Measurements from ENCODE around the gene ASXL3.

ASXL3 gene

DNA sequence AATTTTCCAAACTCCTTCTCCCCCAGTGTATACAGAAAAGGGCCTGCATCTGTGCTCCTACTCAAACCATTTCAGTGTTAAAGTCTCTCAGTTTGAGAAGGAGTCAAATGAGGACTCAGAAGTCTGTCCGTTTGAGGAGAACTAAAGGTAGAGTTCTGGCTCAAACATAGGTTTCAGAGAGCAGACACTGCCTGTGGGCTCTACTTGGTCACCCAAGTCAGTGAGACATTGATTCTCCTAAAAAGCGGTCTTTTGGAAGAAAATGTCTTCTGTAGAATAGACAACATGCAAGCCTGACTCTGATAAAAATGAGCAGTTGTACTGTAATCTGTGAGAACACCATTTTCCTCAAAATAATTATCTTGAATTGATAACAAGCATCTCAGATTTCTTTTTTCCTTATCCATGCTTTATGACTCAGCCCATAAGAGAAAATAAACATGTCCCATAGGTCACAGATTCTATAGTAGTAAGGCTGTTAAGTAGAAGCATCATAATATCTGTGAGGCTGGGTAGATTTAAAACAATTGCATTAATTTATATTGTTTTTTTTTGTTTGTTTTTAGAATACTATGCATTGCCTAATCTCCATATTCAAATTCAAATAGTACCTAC lies 82.8 kb downstream of the ASXL3 start:
- no peak for DNase-seq (ENCODE audit: low read depth in 3 of 3)

DNA sequence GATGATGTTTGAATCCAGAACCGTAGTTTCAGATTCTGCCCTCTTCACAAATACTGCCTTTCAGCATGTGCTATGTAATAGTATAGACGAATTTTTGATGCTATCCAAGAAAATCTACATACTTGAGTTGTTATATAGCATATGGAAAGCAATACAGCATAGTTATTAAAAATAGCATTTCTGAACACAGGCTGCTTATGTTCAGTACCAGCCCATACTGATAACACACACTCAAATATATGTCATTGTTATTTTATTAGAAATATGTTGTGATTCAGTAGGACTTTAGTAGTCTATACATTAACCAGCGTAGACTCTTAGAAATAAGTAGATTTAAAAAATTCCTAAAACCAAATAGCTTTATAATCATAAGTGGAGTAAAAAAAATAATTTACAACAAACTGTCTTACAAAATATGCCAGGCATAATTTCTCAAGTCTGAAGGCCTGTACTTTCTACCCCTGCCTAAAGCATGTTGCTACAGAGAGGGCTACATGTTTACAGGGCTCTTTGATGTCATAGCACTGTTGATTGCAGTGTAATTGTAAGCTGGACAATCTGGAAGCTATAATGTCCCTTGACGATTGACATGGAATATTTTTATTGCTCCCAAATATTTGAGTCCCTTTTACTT lies 86.3 kb downstream of the ASXL3 start:
- no peak for DNase-seq (ENCODE audit: low read depth in 3 of 3)

DNA sequence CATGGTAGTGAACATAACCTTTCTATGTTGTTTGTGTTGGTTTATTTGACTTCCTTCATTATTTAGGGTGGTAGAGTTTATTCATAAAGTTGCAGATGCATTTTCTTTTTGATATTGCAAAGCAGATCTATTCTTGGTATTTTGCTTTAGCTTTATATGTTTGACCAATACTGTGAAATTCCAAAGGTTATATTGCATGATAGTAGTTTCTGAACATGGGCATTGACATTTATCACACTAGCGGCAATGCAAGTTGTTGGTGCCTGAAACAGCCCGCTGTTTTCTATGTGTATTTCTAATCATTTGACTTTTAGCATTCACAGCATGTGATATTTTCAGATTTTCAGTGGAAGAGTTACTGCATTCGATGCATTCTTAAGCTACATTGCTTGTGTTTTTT lies 87.2 kb downstream of the ASXL3 start:
- DNase-seq (ENCODE audit: low read depth in 3 of 3) = no peak

DNA sequence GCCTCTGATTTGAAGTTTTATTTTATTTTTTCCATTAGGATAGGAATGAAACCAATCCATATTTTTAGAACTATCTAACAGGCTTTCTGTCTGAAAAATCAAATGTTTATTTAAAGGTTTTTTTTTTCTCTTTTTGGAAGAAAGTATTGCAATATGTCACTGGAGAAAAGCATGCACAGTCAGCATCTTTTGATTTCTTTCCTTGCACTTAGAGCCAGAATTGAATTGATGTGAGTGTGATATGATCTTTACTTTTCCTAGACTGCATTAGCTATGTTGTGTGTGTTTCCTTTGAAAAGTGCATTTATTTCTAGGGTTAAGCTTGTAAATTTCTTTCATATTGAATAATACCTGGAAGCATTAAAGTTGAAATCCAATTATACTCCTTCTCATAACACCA lies 87.6 kb downstream of the ASXL3 start:
- no peak for DNase-seq (ENCODE audit: low read depth in 3 of 3)

DNA sequence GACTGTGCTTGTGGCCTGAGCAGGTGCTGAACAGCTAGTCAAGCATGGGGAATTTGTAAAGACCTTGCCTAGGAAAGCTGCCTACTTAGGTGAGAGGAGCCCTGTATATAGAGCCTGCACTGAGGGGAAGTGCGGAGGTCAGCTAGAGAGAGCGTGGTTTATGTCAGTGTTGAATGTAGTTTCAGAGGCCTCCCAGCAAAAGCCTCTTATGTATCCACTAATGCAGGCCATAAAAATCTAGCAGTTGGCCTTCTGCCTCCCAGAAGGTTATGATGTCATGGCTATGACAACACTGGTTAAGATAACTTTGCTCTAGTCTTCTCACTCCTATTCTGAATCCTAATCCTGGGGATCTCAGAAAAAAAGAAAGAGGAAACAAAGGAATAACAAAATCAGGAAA lies 88.9 kb downstream of the ASXL3 start:
- DNase-seq (ENCODE audit: low read depth in 3 of 3) = no peak

DNA sequence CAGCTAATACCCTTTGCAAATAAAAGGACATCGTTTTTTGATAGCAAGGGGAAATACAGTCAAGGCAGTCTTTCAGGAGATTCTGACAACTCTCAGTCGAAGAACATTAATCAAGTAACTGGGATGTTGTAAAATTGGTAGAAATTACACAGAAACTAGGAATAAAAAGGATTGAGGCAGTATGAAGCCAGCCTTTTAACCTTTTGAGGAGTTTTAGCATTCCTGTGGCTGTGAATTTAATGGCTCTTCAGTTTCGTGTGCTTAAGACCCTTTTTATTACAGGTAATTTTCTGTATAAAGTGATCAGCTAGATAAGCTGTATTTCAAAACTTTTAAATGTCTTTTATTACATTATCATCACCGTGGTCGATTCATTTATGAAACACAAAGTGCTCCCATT lies 91.6 kb downstream of the ASXL3 start:
- no peak for DNase-seq (ENCODE audit: low read depth in 3 of 3)

DNA sequence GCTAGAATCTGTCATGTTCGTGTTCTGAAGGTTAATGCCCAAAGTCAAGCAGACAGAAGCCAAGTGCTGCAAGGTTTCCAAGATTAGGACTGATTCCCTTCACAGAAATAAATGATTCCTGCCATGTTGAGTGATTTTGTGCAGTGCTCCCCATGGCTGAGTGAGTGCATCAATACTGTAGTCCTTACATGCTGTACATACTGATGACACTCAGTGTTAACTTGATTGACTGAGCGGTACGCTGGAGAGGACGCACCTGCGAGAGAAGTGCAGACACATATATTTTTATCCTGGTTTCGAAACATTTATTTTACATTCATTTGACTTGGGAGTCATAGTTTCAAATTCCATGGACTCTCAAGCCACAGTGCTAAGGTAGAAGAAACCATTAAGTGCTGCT lies 92.0 kb downstream of the ASXL3 start:
- no peak for DNase-seq (ENCODE audit: low read depth in 3 of 3)

DNA sequence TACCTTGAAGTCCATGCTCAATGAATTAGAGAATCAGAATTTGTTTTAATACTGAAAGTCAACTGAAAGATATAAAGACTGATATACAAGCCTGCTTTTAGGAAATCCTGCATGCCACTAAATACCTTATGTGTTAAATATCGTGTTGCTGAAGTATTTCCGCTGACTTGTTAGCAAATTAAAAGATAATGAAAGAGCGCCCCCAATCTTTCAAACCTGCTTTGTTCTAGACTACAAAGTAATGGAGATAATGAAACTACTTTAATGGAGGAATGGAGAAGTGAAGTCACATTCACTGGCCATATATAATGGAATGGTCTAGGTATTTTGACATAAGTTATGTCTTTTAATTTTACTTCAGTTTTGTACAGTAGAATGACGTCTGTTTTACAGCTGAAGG lies 95.7 kb downstream of the ASXL3 start:
- no peak for DNase-seq (ENCODE audit: low read depth in 3 of 3)

DNA sequence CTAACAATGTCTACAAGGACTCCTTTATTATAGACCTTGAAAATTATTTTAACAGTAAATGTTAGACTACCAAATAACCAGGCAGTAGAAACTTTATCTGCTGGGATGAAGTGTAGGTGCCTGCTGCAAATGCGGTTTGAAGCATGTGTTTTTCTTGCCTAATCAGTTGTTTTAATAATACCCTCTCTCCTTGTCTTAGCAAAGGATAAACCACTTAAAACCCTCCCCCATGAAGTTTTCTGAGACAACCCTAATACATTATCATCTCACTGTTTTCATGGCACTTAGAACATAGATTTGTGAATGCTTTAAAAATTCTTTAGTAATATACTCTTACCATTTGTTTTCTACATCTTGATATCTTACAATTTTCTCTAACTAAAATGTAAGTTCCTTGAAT lies 98.6 kb downstream of the ASXL3 start:
- no peak for DNase-seq (ENCODE audit: low read depth in 3 of 3)

DNA sequence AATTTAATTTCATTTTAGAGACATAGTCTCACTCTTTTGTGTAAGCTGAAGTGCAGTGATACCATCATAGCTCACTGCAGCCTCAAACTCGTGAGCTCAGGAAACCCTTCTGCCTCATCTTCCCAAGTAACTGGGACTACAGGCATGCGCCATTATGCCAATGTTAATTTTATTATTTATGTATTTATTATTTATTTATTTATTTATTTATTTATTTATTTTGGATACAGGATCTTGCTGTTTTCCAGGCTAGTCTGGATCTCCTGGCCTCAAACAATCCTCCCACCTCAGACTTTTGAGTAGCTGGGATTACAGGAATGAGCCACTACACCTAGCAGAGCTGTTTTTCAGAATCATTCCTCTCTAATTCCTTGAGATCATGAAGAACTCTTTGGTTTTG lies 99.9 kb downstream of the ASXL3 start:
- no peak for DNase-seq (ENCODE audit: low read depth in 3 of 3)

DNA sequence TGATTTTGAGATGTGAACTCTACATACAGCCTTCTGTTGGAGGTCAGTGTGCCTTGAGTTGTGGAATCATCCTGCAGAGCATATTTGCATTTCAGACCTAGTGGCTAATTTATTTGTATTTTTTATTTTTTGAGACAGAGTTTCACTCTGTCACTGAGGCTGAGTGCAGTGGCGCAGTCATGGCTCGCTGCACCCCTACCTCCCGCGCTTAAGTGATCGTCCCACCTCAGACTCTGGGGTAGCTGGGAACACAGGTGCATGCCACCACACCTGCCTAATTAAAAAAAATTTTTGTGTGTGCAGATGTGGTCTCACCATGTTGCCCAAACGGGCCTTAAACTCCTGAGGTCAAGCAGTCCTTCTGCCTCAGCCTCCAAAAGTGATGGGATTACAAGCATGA lies 104.4 kb downstream of the ASXL3 start:
- no peak for DNase-seq (ENCODE audit: low read depth in 3 of 3)

DNA sequence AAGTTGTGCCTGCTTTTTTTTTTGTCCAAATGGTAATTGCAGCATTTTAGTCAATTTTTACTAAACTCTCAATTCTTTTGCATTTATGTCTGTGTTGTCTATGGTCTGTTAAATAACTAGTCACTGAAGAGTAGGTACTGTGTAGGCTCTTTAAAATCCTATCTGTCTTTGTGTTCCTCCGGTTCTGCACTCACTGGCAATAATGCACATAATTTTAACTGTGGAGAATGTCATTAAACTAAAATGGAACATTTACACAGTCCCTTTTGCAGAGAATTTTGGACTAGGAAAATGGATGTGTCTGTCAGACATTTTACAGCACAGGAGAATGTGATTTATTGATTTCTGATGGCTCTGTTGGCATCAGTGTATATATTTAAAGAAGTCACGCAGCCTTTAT lies 116.6 kb downstream of the ASXL3 start:
- DNase-seq (ENCODE audit: low read depth in 3 of 3) = no peak

DNA sequence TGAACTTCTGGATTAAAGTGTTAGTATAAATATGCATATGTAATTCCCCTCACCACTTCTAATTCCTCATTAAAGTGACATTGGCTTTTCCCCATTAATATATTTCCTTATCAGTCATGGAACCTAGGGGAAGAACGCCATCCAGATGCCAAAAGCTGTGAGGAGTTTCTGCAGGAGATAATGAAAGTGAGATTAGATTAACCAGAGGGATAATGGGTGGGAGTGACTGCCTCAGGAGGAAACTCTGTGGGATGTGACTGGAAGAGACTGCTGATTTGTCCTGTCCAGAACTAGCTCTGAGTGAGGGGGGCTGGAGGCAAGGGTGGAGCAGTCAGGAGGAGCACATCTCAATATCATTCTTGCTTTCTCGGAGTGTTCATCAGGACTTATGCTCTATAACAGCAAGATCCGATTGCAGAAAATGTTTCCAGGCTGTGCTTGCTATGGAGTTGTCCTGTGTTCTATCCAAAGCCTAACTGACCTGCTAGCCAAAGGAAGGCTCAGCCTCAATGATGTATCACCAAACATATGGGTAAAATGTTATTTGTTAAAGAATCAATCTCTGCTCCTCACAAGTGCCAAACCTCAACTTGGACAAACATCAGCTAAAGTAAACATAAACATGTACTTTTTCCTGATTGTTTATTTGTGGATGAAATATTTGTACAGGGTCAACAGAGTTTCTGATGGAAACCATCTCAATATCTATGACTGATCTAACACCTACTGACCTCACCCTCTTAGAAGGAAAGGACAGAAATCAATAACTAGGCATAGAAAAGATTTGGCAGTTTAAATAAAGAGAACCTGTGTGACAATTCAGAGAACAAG lies 118.5 kb downstream of the ASXL3 start:
- no peak for DNase-seq (ENCODE audit: low read depth in 3 of 3)

DNA sequence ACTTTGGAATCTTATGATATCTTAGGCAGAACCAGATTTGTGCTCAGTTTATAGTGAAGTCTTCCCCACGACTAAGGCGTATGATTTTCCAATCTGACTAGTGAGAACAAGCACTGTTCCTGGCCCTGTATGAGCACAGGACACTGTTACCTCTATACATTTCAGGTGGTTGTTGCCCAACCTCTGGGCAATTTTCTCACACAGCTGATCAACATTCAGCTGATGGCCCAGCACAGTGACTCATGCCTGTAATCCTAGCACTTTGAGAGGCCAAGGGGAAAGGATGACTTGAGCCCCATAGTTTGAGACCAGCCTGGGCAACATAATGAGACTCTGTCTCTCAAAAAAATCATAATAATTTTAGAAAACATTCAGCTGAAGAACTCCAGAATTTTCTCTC lies 119.5 kb downstream of the ASXL3 start:
- no peak for DNase-seq (ENCODE audit: low read depth in 3 of 3)

DNA sequence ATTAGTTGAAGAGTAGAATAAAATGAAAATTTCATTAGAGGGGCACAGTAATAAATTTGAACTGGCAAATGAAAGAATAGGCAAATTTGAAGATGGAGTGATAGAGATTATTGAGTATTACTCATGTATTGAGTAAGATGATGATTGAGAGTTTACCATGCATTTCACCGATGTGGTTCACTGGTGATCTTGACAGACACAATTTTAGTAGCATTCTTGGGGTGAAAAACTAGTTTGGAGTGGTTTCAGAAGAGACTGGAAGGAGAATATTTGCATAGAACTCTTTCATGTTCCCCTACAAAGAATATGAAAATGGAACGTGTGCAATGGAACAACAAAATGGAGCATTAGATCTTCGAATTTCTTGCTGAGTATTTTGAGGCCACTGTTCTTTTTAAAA lies 121.4 kb downstream of the ASXL3 start:
- DNase-seq (ENCODE audit: low read depth in 3 of 3) = no peak

DNA sequence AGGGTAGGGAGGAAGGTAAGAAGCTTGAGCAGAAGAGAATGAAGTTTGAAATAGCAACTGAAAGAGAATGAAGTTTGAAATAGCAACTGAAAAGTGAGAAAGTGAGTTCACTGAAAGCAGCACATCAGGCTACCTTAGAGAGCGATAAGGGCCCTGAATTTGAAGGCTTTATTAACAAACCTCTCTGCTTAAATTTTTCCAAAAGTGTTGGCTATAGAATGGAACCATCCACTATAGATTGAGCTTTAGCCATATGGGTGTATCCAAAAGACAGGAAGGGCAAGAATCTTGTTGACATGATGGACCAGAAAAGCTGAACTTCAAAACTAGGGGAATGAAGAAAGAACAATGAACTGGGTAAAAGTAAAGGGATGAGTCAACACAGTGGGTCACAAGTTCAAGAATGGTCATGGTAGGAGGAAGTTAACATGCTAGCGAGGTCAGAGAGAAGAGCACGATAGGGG lies 122.5 kb downstream of the ASXL3 start:
- DNase-seq (ENCODE audit: low read depth in 3 of 3) = no peak

DNA sequence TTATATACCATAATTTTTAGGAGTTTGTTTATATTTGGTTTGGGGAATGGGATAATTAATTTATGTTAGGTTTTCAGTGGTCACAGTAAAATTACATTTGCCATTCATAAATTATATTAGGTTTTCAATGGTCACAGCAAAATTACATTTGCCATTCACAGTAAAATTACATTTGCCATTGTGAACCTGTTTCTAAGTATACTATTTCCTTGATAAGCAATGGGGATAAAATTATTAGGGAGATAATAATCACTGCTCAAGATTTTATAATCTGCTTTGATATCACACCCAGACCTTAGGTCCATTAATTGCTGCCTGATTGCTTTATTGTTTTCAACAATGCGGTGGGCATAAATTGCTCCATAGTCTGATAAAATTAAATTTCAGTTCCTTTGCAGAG lies 124.6 kb downstream of the ASXL3 start:
- no peak for DNase-seq (ENCODE audit: low read depth in 3 of 3)

DNA sequence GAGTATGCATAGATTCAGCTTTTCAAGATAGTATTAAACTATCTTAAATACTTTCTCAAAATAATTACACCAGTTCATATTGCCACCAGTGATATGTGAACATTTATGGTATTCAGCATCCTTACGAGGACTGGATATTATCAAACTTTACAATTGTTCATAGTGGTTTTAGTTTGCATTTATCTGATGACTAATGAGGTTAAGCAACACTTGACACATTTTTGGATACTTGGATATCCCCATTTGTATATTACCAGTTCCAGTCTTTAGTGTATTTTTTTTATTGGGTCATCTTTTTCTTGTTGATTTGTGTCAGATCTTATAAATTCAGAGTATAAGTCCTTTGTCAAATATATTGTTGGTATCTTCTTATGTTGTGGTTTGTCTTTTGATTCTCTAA lies 128.4 kb downstream of the ASXL3 start:
- no peak for DNase-seq (ENCODE audit: low read depth in 3 of 3)

DNA sequence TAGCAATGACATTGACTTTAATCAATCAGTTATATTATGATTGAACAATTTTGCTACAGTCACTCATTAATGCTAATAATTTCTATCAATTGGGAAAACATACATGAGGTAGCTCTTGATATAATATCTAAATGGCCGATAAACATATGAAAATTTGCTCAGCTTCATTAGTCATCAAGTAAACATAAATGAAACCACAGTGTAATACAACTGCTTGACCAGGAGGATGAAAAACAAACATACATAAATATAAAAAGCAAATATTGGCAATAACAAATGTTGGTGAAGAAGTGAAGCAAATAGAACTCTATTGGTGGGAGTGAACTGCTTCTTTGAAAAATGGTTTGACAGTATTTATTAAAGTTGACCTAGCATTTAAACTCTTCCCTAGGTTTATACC lies 130.9 kb downstream of the ASXL3 start:
- DNase-seq (ENCODE audit: low read depth in 3 of 3) = no peak

DNA sequence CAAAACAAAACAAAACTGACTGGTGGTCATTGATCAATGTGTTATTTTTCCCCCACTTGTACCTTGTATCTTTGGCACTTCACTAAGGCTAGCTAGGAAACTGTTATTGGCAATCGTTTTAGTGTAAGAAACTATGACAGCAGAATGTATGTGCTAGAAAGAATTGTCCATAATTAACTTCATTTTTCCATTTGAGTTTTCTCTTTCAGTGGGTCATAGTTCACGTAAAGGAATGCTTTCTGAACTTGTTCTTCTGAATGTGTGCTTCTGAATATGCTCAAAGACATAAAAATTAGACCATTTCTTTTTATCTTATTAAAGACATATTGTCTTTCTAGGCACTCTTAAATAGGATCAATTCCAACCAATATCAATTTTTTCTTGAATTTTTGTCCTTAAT lies 132.2 kb downstream of the ASXL3 start:
- DNase-seq (ENCODE audit: low read depth in 3 of 3) = no peak

DNA sequence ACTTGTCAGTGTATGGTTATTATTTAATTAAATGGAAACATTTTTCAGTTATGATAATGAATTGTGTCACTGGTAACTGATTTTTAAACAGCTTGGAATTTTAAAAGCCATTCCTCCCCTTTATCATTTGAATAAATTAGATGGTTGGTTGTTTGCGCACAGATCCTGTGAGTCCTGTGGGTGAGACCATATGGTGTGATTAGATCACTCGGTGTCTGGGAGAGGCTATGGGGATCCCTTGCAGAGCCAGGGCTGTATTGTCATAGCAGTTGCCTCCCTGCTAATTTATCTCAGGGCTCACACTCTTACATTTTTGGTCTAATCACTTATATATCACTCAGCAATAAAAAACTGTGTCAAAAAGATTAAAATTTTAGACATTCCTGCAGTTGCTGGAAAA lies 133.5 kb downstream of the ASXL3 start:
- no peak for DNase-seq (ENCODE audit: low read depth in 3 of 3)

DNA sequence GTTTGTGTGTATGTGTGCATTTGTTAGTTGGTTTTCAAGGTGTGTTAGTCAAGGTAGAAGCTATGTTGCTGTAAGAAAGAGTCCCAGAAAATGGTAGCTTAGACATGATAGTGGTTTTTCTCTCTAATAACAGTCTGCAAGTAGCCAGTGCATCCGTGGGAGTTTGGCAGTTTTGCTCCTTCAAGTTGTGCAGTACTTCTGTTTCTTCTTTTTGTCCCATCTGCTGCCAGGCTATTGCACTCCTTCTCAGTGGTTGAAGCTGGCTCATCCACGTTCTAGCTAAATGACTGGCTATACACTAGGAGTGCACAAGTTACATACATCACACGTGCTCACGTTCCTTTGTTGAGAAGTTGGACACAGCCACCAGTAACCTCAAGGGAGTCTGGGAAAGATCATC lies 134.7 kb downstream of the ASXL3 start:
- no peak for DNase-seq (ENCODE audit: low read depth in 3 of 3)

DNA sequence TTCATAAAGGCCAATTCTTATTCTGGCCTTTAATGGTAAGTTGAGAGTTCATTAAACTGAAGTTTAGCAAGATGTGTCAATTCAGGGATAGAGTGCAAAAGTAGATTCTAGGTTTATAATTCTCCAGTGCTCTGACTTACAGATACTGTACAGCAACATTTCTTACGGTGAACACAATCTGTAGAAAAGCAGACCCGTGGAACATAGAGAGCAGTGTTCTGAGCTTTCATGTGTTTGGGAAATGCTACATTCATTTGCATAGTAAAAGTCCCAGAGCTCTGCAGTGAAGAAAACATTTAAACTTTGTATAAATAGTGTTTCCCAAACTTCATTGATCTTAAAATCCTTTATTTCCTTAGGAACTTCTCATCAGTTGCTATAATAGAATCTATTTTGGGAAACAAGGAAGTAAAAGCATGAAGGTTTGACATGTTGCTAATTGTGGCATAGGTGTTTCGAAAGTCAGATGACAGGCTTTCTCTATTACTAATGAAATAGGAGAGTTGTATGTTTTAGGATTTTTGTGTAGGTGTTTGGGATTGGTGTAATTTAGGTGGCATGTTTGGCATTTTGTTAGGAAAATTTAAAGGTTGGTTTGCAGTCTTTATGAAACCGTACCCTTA lies 138.2 kb downstream of the ASXL3 start:
- DNase-seq (ENCODE audit: low read depth in 3 of 3) = no peak
